DOHH2 (cell line): ENCODE measurements around the gene CHRNB2.

Source experiments
- CTCF ChIP-seq: fragments of 200-600 bp; sonication (generic); IDR thresholded peaks from one replicate; pipeline ENCODE4 v1.5.1; 2014; ENCODE audit warnings: antibody characterized with exemption, mild to moderate bottlenecking, low read depth, low read length; ENCODE audit not compliant: poor library complexity, severe bottlenecking
- EZH2phosphoT487 ChIP-seq: fragments of 200-600 bp; sonication (generic); IDR thresholded peaks from 2 replicates; pipeline ENCODE4 v1.6.1; 2017; ENCODE audit warnings: borderline replicate concordance, mild to moderate bottlenecking, antibody characterized with exemption, low read length, moderate library complexity, mixed read lengths

GRCh38 chr1:154609398-154610380, 42.1 kb downstream of the CHRNB2 start:
- TF ChIP-seq CTCF (no peak), EZH2phosphoT487 (no peak)
